Measurements from ENCODE around the gene C2CD2.

The C2CD2 gene

DNA sequence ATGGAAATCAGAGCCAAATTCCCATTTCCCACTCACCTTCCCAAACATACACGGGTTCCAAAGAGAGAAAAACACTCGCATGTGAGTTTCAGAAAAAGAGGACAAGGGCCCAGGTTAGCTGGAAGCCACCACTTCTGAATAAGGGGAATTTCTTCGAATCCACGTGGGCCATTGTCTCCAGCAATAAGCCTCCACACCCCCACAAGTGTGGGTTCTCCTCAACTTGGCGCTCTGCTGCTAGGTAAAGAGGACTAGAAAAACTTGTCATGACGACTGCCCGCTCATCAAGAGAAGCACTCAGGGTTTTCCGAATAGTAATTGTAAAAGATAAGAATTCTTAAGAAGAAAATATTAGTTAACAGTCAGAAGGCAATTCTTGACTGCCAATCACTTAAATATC lies 105.3 kb downstream of the C2CD2 start:
- TF ChIP-seq GATA3 (IDR thresholded peaks at IDR 0.05; ENCODE audit: low read depth, low read length) (no peak), GATA2 (IDR thresholded peaks at IDR 0.05; ENCODE audit: low read depth, low read length) (no peak)

DNA sequence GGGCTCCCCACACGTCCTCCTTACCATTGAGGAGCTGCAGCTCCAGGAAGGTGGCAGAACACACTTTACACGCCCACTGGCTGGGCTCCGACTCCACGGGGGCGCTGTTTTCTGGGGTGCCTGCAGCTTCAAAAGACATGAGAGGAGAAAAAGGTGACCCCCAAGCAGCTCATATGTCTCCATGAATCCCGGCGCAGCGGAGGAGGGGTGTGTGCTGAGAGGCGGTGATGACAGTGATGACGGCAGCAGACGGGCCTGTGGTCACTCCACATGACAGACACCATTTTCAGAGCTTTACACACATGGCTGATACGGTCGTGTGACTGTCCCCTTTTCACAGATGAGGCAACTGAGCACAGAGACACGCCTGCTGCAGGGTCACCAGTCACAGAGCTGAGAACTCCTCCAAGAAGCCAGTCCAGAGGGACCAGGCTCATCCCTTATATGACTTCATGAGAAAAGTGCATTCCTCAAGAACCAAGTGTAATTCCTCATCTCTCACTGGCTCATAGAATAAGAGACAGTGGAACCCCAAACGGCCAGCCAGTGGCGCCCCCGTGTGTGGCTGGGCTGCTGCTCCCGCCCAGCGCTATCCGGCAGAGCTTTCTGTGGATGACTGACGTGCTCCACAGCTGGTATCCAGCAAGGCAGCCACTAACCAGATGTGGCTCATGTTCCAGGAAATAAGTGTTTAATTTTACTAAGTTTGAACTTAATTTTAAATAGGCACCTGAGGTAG lies 106.6 kb downstream of the C2CD2 start:
- TF ChIP-seq GATA3 (IDR thresholded peaks at IDR 0.05; ENCODE audit: low read depth, low read length) = no peak
- no peak for TF ChIP-seq GATA2 (IDR thresholded peaks at IDR 0.05; ENCODE audit: low read depth, low read length)

DNA sequence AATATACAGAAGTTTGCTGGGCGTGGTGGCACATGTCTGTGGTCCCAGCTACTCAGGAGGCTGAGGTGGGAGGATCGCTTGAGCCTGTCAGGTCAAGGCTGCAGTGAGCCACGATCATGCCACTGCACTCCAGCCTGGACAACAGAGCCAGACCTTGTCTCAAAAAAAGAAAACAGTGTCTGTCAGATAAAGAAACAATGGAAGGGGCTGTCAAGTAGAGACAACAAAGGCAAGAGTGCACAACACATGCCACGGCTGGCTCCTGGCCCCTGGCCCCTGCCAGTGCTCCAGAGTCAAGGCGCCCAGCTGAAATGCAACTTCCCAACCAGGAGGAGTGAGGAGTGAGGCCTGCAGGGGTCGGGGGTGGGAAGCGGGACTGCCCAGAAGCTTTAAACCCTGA lies 107.3 kb downstream of the C2CD2 start:
- TF ChIP-seq GATA2 (IDR thresholded peaks at IDR 0.05; ENCODE audit: low read depth, low read length) = no peak
- TF ChIP-seq GATA3 (IDR thresholded peaks at IDR 0.05; ENCODE audit: low read depth, low read length) = no peak

DNA sequence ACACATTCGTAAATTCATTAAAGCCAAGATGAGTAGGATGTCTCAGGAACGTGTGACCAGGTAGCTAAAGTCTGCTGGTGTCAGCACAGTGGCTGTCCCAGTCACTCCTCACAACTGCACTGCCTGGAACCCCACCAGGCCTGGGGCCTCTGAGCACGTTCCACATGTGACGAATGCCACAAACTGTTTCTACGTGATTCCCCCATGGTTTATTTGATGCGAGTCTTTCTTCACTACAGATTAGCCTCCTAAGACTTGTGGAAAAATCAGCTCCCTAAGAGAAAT lies 107.8 kb downstream of the C2CD2 start:
- TF ChIP-seq GATA2 (IDR thresholded peaks at IDR 0.05; ENCODE audit: low read depth, low read length) (no peak), GATA3 (IDR thresholded peaks at IDR 0.05; ENCODE audit: low read depth, low read length) (no peak)

DNA sequence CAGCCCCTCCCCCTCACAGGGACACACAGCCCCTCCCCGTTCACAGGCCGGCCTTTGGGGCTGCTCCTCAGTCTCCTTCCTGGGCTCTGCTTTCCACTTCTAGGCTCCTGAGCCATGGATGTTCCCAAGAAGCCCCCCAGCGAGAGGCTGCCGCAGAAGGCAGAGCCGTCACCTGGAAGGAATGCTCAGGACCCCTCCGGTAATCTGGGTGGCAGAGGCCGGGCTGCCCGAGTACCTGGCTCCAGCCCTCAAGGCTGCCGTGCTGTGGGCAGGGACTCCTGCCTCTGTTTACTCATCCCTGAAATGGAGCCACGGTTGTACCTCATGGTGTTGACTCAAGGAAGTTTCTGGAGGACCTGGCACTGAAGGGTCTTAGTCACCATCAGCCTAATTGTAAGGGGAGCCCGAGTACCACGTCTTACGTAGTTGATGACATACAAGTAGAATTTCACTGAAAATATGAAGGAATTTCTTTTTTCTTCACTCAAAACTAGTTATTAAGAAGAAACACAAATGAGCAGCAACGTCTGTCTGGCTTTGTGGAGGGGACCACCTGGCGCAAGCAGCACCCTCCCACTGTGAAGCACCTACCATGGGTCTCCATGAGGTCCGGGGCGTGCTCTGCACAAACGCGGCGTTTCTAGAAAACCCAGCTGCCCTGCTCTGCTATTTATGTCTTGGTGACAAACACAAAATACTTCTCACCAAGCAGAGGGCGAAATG lies 108.3 kb downstream of the C2CD2 start:
- TF ChIP-seq GATA2 (IDR thresholded peaks at IDR 0.05; ENCODE audit: low read depth, low read length) (no peak), GATA3 (IDR thresholded peaks at IDR 0.05; ENCODE audit: low read depth, low read length) (no peak)

DNA sequence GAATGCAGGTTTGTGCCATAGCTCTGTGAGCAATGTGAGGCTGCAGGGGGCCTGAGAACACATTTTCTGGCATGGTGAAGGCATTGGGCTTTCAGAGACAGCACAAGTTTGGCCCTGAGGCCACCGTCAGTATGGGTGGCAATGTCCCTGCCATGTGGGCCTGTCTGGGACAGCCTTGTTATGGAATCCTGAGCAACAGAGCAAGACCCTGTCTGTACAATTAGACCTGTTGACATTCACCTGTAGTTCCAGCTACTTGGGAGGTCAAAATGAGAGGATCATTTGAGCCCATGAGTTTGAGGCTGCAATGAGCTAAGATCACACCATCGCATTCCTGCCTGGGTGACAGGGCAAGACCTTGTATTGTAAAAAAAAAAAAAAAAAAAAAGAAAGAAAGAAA lies 110.2 kb downstream of the C2CD2 start:
- TF ChIP-seq GATA2 (IDR thresholded peaks at IDR 0.05; ENCODE audit: low read depth, low read length) (no peak), GATA3 (IDR thresholded peaks at IDR 0.05; ENCODE audit: low read depth, low read length) (no peak)

DNA sequence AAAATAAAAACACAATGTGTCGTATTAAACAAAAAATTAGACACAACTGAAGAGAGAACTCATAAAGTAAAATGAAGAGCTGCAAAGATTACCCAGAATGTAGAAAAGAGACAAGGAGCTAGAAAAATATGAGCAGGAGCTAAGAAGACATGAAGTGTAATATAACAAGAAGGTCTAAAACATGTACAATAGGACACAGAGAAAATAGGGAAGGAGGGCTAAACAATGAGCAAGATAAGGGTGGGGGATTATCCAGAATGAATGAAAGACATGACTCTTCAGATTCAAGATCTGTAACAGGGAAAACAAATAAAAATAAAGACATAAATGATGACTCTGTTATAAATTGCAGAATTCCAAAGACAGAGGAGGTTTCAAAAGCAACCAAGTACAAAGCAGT lies 112.9 kb downstream of the C2CD2 start:
- TF ChIP-seq GATA2 (IDR thresholded peaks at IDR 0.05; ENCODE audit: low read depth, low read length) (no peak), GATA3 (IDR thresholded peaks at IDR 0.05; ENCODE audit: low read depth, low read length) (no peak)

DNA sequence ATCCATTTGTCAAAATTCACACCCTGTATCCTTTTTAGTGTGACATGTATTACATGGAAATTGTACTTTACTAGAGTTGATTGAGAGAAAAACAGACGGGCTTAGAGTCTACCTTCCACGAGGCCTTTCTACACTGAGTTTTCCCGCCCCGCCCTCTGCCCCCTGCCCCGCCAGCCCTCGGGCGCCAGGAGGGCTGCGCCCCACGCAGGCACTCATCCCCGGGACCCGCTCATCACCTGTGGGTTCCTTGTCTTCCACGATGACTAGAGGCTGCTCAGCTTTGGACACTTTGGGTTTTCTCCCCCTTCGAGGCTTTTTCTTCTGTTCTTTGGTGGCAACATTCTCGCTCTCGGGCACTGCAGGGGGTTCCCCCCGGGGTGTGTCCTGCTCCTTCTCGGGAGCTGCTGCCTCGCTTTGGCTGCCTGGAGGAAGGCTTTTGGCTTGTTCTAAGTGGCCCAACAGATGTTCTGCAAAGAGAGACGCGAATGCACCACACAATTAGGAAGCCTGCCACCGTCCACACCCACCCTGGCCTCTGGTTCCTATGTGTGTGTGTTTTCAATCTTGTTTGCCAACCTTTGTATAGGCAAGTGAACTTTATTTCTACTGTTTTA lies 114.3 kb downstream of the C2CD2 start:
- TF ChIP-seq GATA2 (IDR thresholded peaks at IDR 0.05; ENCODE audit: low read depth, low read length) = no peak
- TF ChIP-seq GATA3 (IDR thresholded peaks at IDR 0.05; ENCODE audit: low read depth, low read length) = no peak

DNA sequence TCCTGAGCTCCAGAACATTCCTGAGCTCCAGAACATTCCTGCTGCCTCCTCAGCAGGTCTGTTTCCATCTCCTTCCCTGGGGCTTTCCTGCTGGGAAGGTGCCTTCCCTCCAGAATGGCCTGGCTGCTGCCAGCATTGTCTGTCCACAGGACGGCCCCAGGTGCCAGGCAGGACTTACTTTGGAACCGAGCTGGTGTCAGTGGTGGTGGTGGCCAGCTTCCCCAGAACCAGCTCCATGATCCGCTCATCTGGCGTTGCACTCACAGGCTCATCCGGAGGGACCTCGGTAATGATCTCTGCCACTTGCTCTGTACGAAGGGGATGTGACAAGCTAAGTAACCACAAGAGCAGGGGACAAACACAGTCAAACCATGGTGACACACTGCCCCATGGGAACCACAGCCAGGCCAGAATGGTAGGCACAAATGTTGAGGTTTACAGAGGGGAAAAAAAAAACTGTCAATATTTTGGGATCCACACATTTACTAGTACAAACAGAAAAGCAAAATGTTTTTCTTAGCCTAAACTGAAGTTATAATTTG lies 116.0 kb downstream of the C2CD2 start:
- TF ChIP-seq GATA2 (IDR thresholded peaks at IDR 0.05; ENCODE audit: low read depth, low read length) (no peak), GATA3 (IDR thresholded peaks at IDR 0.05; ENCODE audit: low read depth, low read length) (no peak)

DNA sequence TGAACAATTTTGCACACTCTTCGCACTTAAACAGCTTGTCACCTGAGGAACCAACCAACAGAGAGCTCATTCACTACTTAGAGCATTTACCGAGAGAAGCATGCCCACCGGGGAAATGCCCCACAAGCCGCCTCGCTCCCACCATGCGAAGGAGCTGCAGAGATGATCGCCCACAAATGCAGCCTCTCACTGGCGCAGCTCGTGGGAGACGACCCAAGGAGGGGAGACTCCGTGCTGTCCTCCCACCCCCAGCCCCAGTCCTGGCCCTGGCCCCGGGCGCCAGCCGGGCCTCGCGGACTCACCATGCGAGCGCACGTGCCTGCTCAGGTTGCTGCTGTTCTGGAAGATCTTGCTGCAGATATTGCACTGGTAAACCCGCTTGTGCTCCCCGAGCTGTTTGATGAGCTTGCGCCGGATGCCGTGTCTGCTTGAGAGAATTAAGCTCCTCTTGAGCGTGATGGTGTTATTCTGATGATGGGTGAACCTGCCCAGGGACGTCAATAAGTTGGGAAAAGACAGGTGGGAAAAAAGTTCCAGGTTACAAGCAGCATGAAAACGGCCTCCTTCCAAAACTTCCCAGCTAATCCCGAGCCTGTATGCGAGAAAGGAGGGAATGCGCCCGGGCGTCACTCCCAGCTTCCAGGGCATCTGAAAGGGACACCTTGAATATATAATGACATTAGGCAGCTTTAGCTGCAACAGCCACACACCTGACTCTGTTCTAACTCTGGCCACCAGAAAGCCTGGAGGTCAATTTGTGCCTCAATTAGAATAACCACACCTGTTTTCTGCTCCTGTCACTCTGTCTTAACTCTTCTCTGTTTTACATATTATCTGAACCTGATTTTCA lies 117.4 kb downstream of the C2CD2 start:
- TF ChIP-seq GATA2 (IDR thresholded peaks at IDR 0.05; ENCODE audit: low read depth, low read length) = no peak
- TF ChIP-seq GATA3 (IDR thresholded peaks at IDR 0.05; ENCODE audit: low read depth, low read length) = no peak

DNA sequence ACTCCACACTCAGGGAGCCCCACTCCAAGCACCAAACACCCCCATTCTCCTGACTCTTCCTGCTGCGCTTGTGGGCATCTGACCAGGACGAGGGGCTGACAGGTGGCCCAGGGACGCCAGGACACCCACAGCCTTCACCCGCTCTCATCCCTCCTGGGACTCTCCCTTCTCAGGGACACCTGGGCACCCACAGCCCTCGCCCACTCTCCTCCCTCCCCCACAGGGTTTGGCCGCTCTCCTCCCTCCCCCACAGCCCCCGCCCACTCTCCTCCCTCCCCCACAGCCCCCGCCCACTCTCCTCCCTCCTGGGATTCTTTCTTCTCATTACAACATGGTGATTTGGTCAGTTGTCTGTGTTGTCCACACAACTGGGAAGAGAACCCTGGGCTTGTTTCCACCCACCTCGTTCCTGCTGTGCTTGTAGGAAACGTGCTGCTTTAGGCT lies 118.1 kb downstream of the C2CD2 start:
- TF ChIP-seq GATA2 (IDR thresholded peaks at IDR 0.05; ENCODE audit: low read depth, low read length) (no peak), GATA3 (IDR thresholded peaks at IDR 0.05; ENCODE audit: low read depth, low read length) (no peak)

Data from SH-SY5Y (cell line).